ENCODE data around the gene SEL1L2. TPM values are rescaled to one million over a fixed set of nuclear protein-coding genes. Genes with fewer than 3 reads are reported as not detected.

The SEL1L2 gene
- polyA plus RNA-seq, 1 donor, result 0.26 TPM

GRCh38 chr20:13929836-13930235 lies 60.6 kb downstream of the SEL1L2 start:
- DNase-seq, result no peak

- no peak for DNase-seq
Observed at GRCh38 chr20:13928901-13929300, 61.5 kb downstream of the SEL1L2 start.

GRCh38 chr20:13927171-13927570 lies 63.2 kb downstream of the SEL1L2 start:
- DNase-seq, result no peak

GRCh38 chr20:13922241-13922640 lies 68.2 kb downstream of the SEL1L2 start:
- no peak for DNase-seq

GRCh38 chr20:13915284-13915683 lies 75.1 kb downstream of the SEL1L2 start:
- DNase-seq, result no peak

GRCh38 chr20:13913572-13913971 lies 76.8 kb downstream of the SEL1L2 start:
- peak; percentile 65 for DNase-seq

DNA sequence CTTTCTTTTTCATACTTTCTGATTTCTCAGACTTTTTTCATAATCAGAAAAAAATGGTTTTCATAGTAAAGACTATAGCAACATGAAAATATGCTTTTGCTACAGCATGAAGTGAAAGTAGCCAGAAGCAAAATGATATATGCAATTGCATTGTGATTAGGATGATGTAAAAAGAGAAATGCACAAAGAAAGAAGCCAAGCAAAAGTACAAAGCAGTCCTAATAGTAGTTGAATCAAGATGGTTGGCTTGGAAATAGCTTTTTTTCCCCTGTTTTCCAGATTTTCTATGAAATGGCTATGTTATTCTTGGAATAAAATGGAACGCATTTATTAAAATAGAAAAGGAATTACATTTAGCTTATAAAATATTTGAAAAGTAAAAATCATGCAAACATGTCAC lies 77.3 kb downstream of the SEL1L2 start:
- DNase-seq, result peak; percentile 22

DNA sequence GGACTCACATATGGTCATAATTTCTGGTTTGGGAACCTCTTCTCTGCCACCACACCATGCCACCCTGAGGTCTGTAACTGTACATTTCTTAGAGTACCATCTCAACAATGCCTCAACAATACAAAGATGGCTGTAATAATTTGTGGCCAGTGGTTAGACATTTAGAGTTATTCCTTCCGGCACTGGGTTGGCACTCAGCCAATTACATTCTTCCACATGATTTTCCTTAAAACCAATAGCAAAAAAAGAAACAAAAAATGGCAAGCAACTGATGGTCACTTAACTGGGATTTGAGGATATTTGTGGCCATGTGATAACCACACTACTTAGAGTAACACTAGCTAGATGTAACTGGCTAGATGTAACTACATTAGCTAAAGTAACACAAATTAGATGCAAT lies 79.9 kb downstream of the SEL1L2 start:
- no peak for DNase-seq

DNA sequence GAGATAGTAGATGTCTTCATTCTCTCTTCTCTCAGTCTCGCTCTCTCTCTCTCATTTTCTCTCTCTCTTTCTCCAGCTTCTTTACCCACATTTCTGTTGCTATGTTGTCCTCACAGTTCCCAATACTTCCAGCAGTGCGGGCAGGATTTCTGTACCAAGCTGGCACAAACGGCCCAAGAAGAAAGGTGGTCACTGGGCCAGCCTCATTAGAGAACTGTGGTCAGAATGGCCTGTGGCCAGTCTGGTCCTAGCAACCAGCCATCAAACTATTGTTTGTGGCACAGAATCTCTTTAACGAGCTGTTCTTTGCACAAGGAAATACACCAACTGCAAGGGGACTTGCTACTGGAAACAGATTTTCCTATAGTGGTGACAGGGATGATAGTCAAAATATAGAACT lies 81.3 kb downstream of the SEL1L2 start:
- DNase-seq, result no peak

GRCh38 chr20:13904766-13905165 lies 85.6 kb downstream of the SEL1L2 start:
- no peak for DNase-seq

DNA sequence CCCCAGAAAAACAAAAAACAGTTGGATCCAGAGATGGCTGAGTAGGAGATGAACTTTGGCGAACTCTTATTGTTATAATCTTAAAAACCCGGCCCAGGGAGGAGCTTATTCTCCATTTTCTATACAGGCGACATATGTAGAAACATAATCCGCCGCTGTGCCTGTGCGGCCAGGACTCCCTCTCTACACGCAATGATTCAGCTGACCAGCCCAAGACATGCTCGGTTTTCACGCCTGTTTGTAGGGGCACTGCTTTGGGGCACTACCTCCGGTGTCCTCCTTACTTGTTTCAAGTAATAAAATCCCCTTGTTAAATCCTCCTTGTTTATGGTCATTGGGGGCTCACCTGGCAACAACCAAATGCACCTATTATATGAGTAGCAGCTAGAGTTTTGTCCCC lies 89.9 kb downstream of the SEL1L2 start:
- DNase-seq, result no peak

DNA sequence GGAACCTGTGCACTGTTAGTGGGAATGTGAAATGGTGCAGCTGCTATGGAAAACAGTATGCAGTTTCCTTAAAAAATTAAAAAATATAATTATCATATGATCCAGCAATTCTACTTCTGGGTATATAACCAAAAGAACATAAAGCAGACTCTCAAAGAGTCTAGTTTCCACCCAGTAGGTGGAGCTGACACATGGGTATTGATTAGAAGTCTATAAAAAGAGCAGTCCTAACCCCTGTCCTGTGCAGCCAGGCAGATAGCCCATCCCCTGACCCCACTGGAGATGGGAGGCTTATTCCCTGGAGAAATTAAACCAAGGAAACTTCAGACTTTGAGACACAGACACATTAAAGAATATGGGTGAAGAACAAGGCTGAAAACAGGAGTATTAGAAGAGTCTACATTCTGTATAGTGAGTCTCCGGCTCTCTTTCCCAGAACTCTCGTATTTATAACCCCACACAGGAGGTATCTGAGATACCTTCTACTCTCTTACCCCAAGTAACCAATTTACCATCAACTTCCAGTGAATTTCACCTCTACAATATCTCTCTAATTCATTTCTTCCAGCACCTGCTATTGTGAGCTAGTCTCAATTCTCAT lies 92.3 kb downstream of the SEL1L2 start:
- DNase-seq, result no peak

DNA sequence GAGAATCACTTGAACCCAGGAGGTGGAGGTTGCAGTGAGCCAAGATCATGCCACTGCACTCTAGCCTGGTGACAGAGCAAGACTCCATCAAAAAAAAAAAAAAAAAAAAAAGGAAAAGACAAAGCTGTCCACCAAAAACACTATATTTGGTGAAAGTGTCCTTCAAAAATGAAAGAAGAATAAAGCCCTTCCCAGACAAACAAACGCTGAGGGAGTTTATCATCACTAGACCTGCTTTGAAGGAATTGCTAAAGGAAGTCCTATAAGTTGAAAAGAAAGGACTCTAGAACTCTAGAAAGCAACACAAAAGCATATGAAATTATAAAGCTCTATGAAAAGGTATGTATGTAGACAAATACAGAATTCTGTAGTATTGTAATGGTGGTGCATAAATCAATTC lies 98.8 kb downstream of the SEL1L2 start:
- DNase-seq, result no peak

DNA sequence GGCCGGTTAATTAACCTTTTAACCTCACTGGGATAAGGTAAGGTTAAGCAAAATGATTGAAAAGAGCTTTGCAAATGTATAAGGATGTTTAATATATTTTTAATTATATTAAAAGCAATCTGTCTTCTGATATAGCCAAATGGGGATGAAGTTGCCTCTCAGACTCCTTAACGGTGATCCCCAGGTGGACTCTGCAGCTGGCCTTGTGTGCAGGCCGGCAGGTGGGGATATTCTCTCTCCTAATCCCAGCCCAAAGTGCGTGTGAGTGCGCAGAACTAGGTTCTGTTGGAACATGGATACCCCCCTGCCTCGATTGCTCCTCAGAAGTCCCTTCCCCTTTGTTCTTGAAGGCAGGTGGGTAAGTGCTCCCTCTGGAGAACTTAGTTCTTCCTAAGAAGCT lies 105.6 kb downstream of the SEL1L2 start:
- DNase-seq, result no peak

- no peak for DNase-seq
Observed at GRCh38 chr20:13883425-13883824, 107.0 kb downstream of the SEL1L2 start.

DNA sequence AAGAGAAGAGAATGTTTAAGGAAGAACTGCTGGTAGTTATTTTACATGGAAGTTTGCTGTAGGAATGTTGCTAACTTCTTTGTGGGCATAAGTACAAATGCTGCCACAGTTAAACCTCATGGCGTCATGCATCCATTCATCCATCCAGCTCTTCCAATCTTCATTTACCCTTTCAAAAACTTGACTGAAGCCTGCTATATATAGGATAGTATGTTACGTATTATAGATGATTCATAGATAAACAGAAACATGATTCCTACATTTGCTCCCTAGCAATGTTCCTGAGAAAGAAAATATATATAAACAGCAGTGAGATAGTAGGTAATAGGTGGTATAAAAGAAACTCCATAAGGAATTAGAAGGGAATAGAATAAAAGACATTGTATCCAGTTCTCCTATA lies 111.8 kb downstream of the SEL1L2 start:
- DNase-seq, result no peak

- no peak for DNase-seq
Observed at GRCh38 chr20:13877793-13878192, 112.6 kb downstream of the SEL1L2 start.

GRCh38 chr20:13875265-13875811 lies 115.1 kb downstream of the SEL1L2 start:
- DNase-seq, result no peak

DNA sequence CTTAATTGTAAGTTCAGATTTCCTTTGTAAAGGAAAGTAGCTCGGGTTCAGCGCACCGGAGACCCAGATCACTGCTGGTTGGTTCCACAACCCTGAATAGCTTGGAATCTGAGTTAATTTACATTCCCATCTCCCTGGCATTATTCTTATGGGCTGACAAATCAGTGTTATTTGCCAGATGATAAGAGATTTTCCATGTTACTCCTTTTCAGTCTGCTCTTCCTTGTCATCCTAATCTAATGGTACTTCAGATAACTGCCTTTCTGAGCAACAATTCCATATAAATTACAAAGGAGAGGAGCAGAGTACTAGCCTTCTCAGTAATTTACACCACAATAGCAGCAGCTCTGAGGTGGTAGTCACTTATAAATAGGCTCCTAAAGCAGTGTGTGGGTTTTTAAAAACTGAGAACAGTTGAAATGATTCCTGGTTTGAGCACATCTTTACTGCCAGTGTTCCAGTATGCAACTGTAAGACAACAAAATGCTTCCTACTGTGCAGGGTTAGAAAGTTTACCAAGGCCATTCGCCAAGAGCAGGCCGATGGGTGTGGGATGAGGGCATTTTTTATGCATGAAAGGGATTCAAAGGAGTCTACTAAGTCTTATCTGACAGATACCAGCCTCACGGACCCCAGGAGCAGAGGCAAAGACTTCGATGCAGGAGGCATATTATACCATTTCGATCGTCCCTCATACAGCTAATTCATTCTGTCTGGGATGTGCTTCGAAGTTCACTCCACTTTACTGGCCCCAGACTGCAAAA lies 115.8 kb downstream of the SEL1L2 start:
- DNase-seq, result no peak

GRCh38 chr20:13873831-13874230 lies 116.6 kb downstream of the SEL1L2 start:
- DNase-seq, result no peak

DNA sequence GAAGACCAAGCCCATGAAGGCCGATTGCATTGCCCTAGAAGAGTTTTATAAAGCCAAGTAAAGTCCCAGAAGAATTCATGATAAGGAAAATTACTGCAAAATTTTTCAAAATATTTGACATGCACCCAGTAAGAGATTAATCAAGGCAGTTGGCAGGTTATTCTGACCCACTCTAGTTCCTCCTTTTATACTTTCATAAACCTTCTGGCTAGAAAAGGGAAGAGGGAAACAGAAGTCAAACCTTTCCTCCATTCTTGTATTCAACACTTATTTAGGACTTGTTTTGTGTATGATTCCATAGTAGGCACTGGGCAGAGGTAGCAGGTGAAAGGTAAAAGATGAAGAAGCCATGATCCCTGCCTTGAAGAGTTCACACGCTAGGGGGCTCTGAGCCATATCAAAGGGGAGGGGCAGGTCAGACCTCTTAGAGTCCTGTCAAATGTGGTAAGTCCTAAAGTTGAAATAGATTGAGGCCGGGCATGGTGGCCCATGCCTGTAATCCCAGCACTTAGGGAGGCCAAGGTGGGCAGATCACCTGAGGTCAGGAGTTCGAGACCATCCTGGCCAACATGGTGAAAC lies 120.2 kb downstream of the SEL1L2 start:
- DNase-seq, result no peak

- DNase-seq, result no peak
Observed at GRCh38 chr20:13868331-13868730, 122.1 kb downstream of the SEL1L2 start.

- peak; percentile 24 for DNase-seq
Observed at GRCh38 chr20:13865791-13866351, 124.5 kb downstream of the SEL1L2 start.

DNA sequence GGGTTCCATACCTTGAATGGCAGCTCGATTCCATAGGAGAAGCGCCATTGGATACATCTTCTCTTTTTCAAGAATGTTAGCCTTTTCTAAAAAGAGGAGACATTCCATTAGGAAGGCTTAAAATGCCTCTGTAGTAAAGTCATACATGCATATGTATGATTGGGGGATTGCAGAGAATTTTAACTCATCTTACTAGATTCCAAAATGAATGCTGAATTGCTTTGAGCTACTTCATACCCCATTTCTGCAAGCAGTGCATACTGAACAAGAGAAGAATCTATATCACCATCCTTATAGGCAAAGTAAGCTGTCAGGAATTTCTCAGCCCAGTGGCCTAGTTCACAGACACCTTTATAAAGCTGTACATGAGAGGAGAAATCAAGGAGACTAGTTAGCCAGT lies 125.3 kb downstream of the SEL1L2 start:
- no peak for DNase-seq

All from hindlimb muscle (tissue), 1 donor.